ENCODE results near the gene ITSN1.

GRCh38 chr21:33611006-33611744 is 31.1 kb upstream of the ITSN1 start:
- TF ChIP-seq CTCF (IDR thresholded peaks at IDR 0.05 in 4 of 5, conservative IDR thresholded peaks at IDR 0.05 in 1 of 5) (no peak), POLR2A (IDR thresholded peaks at IDR 0.05) (no peak)

All from gastrocnemius medialis (tissue), 4 donors.